GM12878 (cell line): Measurements from ENCODE around the gene LRP1B. TPM values are rescaled to one million over a fixed set of nuclear protein-coding genes. Genes with fewer than 3 reads are reported as not detected.

Experiments
- ATAC-seq: fragments of 200-7000 bp; cut with Tn5 transposase; 3 replicates; pipeline ENCODE4 v1.9.1; 2020; ENCODE audit warnings: mild to moderate bottlenecking, moderate library complexity
- BruUV-seq: library from RNA; stranded (reverse); fragments of 400-500 nt; replicated peaks from 2 replicates; lab custom pipeline; 2021; lab: Mats Ljungman, UMichigan
- CTCF ChIA-PET: fragments of 300-600 bp; sonication (Branson Sonifier 250); formaldehyde crosslinking; extraction: SDS; loops from one replicate; lab custom pipeline; 2021; ENCODE audit warnings: inconsistent platforms; lab: Yijun Ruan, JAX
- POLR2A ChIA-PET: fragments of 350-600 bp; formaldehyde crosslinking; extraction: SDS; loops from one replicate; lab custom pipeline; 2021; ENCODE audit warnings: inconsistent platforms; lab: Charles Lee
- RAD21 ChIA-PET: fragments of 300-600 bp; sonication (Branson Sonifier 250); formaldehyde crosslinking; loops from one replicate; lab custom pipeline; 2023; ENCODE audit warnings: antibody characterized with exemption; ENCODE audit not compliant: unreplicated experiment; lab: Charles Lee
- SMC1A ChIA-PET: fragments of 300-600 bp; sonication (Branson Sonifier 250); formaldehyde crosslinking; loops from one replicate; lab custom pipeline; 2023; ENCODE audit not compliant: unreplicated experiment, uncharacterized antibody; lab: Charles Lee
- DNase-seq: peaks from one replicate; pipeline ENCODE4 v3.0.0-alpha.2; 2011; ENCODE audit warnings: low read depth, low spot score
- FAIRE-seq: peaks from 3 replicates; lab custom pipeline; 2011; peaks lifted over from hg19 to GRCh38; lab: Jason Lieb, UNC
- H2AFZ ChIP-seq: 2 replicates; pipeline ENCODE4 v1.6.0; 2011; ENCODE audit warnings: low read depth, low read length, control low read depth; ENCODE audit not compliant: control insufficient read depth
- H3K27ac ChIP-seq: 2 replicates; pipeline ENCODE4 v1.5.1; 2011; ENCODE audit warnings: control low read depth; ENCODE audit not compliant: control insufficient read depth, insufficient read depth
- H3K27me3 ChIP-seq, 2 experiments: replicated peaks in 1 of 2; 2 replicates each; pipeline versions ENCODE4 v1.6.0 to v1.6.1; 2011; ENCODE audit warnings: low read length in 1 of 2; ENCODE audit not compliant: control insufficient read depth in 2 of 2, insufficient read depth in 2 of 2
- H3K36me3 ChIP-seq, 2 experiments: 2 replicates each; pipeline ENCODE4 v1.5.1; 2011; ENCODE audit warnings: low read length in 1 of 2; ENCODE audit not compliant: control insufficient read depth in 2 of 2, insufficient read depth in 2 of 2
- H3K4me1 ChIP-seq: 2 replicates; pipeline ENCODE4 v1.6.1; 2011; ENCODE audit warnings: mild to moderate bottlenecking, low read length, moderate library complexity, mixed read lengths; ENCODE audit not compliant: control insufficient read depth, insufficient read depth
- H3K4me2 ChIP-seq: 2 replicates; pipeline ENCODE4 v1.6.0; 2011; ENCODE audit warnings: control low read depth; ENCODE audit not compliant: control insufficient read depth, insufficient read depth
- H3K4me3 ChIP-seq: fragments of 200-600 bp; sonication (generic); 2 replicates; pipeline ENCODE4 v1.5.1; 2016
- H3K79me2 ChIP-seq: 2 replicates; pipeline ENCODE4 v1.6.0; 2011; ENCODE audit warnings: low read length; ENCODE audit not compliant: control insufficient read depth, insufficient read depth
- H3K9ac ChIP-seq: 2 replicates; pipeline ENCODE4 v1.8.0; 2011; ENCODE audit warnings: low read length, control low read depth, mixed read lengths; ENCODE audit not compliant: control insufficient read depth, insufficient read depth
- H3K9me3 ChIP-seq: replicated peaks from 3 replicates; pipeline ENCODE4 v1.5.1; 2011; ENCODE audit warnings: mild to moderate bottlenecking, low read length; ENCODE audit not compliant: control insufficient read depth, insufficient read depth
- H4K20me1 ChIP-seq: 2 replicates; pipeline ENCODE4 v1.6.0; 2011; ENCODE audit not compliant: control insufficient read depth, insufficient read depth
- ASH2L ChIP-seq: fragments of 300-600, 200-600 bp; sonication (generic); IDR thresholded peaks from 2 replicates; pipeline ENCODE4 v1.6.1; 2017; ENCODE audit warnings: low read depth, mild to moderate bottlenecking, borderline replicate concordance
- BMI1 ChIP-seq: fragments of 450-650 bp; IDR thresholded peaks from 2 replicates; pipeline ENCODE4 v1.6.1; 2016; ENCODE audit warnings: mild to moderate bottlenecking, moderate library complexity, borderline replicate concordance
- CREM ChIP-seq: IDR thresholded peaks from 2 replicates; pipeline ENCODE4 v1.6.1; 2014; ENCODE audit warnings: antibody characterized with exemption, low read depth
- EED ChIP-seq: sonication (generic); IDR thresholded peaks from 2 replicates; pipeline ENCODE4 v1.6.1; 2016; ENCODE audit warnings: antibody characterized with exemption, low read depth
- EP300 ChIP-seq, 2 experiments: fragments of 150-350 bp in 1 of 2; IDR thresholded peaks; 2 replicates each; pipeline ENCODE4 v1.6.1; 2011 to 2012; ENCODE audit warnings: low read depth in 2 of 2, low read length in 2 of 2, borderline replicate concordance in 1 of 2, improper control_type of control experiment in 1 of 2, inconsistent platforms in 1 of 2; ENCODE audit not compliant: control insufficient read depth in 1 of 2
- IKZF1 ChIP-seq: fragments of 450-650 bp; conservative IDR thresholded peaks from 2 replicates; pipeline ENCODE4 v1.6.1; 2017; ENCODE audit warnings: antibody characterized with exemption, mild to moderate bottlenecking
- IKZF2 ChIP-seq, 2 experiments: fragments of 450-650 bp; IDR thresholded peaks; 2 replicates each; pipeline ENCODE4 v1.6.1; 2017; ENCODE audit warnings: mild to moderate bottlenecking in 2 of 2, moderate library complexity in 2 of 2
- IRF4 ChIP-seq: IDR thresholded peaks from 2 replicates; pipeline ENCODE4 v1.6.1; 2011; ENCODE audit warnings: low read depth, low read length
- MYC ChIP-seq: IDR thresholded peaks from 2 replicates; pipeline ENCODE4 v1.6.1; 2011; ENCODE audit warnings: mild to moderate bottlenecking, low read length, moderate library complexity, inconsistent platforms; ENCODE audit not compliant: insufficient read depth, insufficient replicate concordance, insufficient read length, severe bottlenecking
- POLR2AphosphoS5 ChIP-seq: IDR thresholded peaks from 2 replicates; pipeline ENCODE4 v1.6.1; 2011; ENCODE audit warnings: mild to moderate bottlenecking, low read length, inconsistent platforms
- RAD51 ChIP-seq: fragments of 450-650 bp; IDR thresholded peaks from 2 replicates; pipeline ENCODE4 v1.6.1; 2016; ENCODE audit warnings: moderate library complexity, mild to moderate bottlenecking, inconsistent platforms
- RB1 ChIP-seq: fragments of 450-650 bp; formaldehyde crosslinking; IDR thresholded peaks from 2 replicates; pipeline ENCODE4 v1.6.1; 2017; ENCODE audit warnings: mild to moderate bottlenecking, borderline replicate concordance
- RFX5 ChIP-seq: IDR thresholded peaks from 2 replicates; pipeline ENCODE4 v1.6.1; 2011; ENCODE audit warnings: low read depth, low read length, improper control_type of control experiment
- SMC3 ChIP-seq: IDR thresholded peaks from 2 replicates; pipeline ENCODE4 v1.6.1; 2011; ENCODE audit warnings: low read length, improper control_type of control experiment, borderline replicate concordance
- SUPT20H ChIP-seq: IDR thresholded peaks from 2 replicates; pipeline ENCODE4 v1.6.1; 2011; ENCODE audit warnings: low read depth, mild to moderate bottlenecking, low read length, moderate library complexity, borderline replicate concordance; ENCODE audit not compliant: control insufficient read depth
- TARDBP ChIP-seq: IDR thresholded peaks from 2 replicates; pipeline ENCODE4 v1.6.1; 2016; ENCODE audit warnings: borderline replicate concordance
- ZZZ3 ChIP-seq: IDR thresholded peaks from 2 replicates; pipeline ENCODE4 v1.6.1; 2011; ENCODE audit warnings: low read depth; ENCODE audit not compliant: control insufficient read depth, insufficient read length
- WGBS: methylation state at CpG from one replicate; pipeline ENCODE4 v1.1.6; 2016; ENCODE audit warnings: low lambda C conversion rate; ENCODE audit not compliant: insufficient replicate concordance, insufficient coverage; ENCODE audit errors: missing lambda C conversion rate; 5-methylcytosine and 5-hydroxymethylcytosine counted together
- in situ Hi-C: fragments of 300-500 bp; cut with MboI; formaldehyde crosslinking; loops from 9 replicates; pipeline ENCODE4 v1.14.3; 2018; ENCODE audit warnings: mixed read lengths
- intact Hi-C: fragments of 100-400 bp; cut with micrococcal nuclease; formaldehyde crosslinking; loops from one replicate; pipeline ENCODE4 v1.14.2; 2022; ENCODE audit not compliant: unreplicated experiment
- polyA plus RNA-seq, 11 experiments: library from polyadenylated mRNA; depleted of rRNA in 4 of 11; unstranded in 6 of 11; stranded (reverse) in 5 of 11; fragments of >200 nt; fragmentation: Nextera tagmentation in 4 of 11; fragmentation: Illumina TruSeq in 1 of 11; extraction: Ambion mirVana in 4 of 11; extraction: Trizol in 1 of 11; gene quantifications; 1 replicate in 1 of 11; 2 replicates in 10 of 11; pipeline versions ENCODE4 v1.2.1 to v1.2.3, GENCODE V29; 2011 to 2016; ENCODE audit warnings: inconsistent platforms in 2 of 11, missing spikeins in 2 of 11, low read depth in 1 of 11
- total RNA-seq, 4 experiments: library from RNA; depleted of rRNA in 3 of 4; stranded (reverse); fragments of >200 nt in 3 of 4; fragmentation: Illumina TruSeq in 1 of 4; extraction: Trizol in 1 of 4; gene quantifications; 2 replicates each; pipeline versions ENCODE4 v1.2.1 to v1.2.3, GENCODE V29; 2013 to 2021
- TF ChIP-seq, protein P1 (sequence below): fragments of 450-650 bp; IDR thresholded peaks from 2 replicates; pipeline ENCODE4 v1.6.1; 2017; ENCODE audit warnings: low read depth, mild to moderate bottlenecking, moderate library complexity
- TF ChIP-seq, protein P2 (sequence below): IDR thresholded peaks from 2 replicates; pipeline ENCODE4 v1.6.1; 2012; ENCODE audit warnings: low read depth, low read length, improper control_type of control experiment
- TF ChIP-seq, protein P3 (sequence below): IDR thresholded peaks from 2 replicates; pipeline ENCODE4 v1.6.1; 2011; ENCODE audit warnings: mild to moderate bottlenecking, low read depth, low read length, moderate library complexity; ENCODE audit not compliant: insufficient replicate concordance

The LRP1B gene
- total and polyA plus RNA-seq, 10 of the 15 experiments (the other 5 are each of a cell fraction or from before 2014, with no cell fraction given): under 0.01 to 0.06 (median 0.03) TPM; not detected in 5

DNA sequence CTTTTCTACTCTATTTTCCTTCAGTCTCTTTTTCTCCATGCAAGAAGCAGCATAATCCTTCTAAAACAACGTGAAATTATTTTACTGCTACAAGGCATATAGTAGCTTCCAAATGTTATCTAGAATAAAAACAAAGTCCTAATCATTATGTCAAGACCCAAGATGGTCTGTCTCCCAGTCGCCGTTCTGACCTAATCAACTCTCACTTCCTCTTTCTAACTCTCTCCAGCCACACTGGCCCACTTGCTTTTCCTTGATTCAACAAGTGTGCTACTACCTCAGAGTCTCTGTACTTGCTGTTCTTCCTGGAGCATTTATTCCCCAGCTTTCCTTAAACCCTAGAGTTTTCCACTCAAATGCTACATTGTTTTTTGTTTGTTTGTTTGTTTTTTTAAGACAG lies 1491.2 kb downstream of the LRP1B start (continued):
- TF ChIP-seq, protein P1, sequence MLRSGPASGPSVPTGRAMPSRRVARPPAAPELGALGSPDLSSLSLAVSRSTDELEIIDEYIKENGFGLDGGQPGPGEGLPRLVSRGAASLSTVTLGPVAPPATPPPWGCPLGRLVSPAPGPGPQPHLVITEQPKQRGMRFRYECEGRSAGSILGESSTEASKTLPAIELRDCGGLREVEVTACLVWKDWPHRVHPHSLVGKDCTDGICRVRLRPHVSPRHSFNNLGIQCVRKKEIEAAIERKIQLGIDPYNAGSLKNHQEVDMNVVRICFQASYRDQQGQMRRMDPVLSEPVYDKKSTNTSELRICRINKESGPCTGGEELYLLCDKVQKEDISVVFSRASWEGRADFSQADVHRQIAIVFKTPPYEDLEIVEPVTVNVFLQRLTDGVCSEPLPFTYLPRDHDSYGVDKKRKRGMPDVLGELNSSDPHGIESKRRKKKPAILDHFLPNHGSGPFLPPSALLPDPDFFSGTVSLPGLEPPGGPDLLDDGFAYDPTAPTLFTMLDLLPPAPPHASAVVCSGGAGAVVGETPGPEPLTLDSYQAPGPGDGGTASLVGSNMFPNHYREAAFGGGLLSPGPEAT: 0 out of 2 replicates have a peak, but pooled peaks have one; percentile 19
- peak; percentile 80 for TF ChIP-seq IRF4
- TF ChIP-seq ZZZ3: no peak
- no peak for TF ChIP-seq RAD51
- no peak for TF ChIP-seq ASH2L
- TF ChIP-seq IKZF1: peak; percentile 50; the same call in 1 of the 2 replicates
- TF ChIP-seq EP300 (IDR thresholded peaks at IDR 0.05; ENCODE audit: borderline replicate concordance in 1 of 2, control insufficient read depth in 1 of 2, low read depth in 2 of 2, low read length in 2 of 2): peak in 1 of 2 experiments; percentile 35; a peak in 1 of 4 replicates
- TF ChIP-seq POLR2AphosphoS5: no peak
- no peak for TF ChIP-seq BMI1
- peak; percentile 42; the same call in 1 of the 2 replicates for TF ChIP-seq EED
- TF ChIP-seq IKZF2 (IDR thresholded peaks at IDR 0.05): peak; percentile 28 to 43; a peak in 1 of 4 replicates
- TF ChIP-seq TARDBP: no peak
- peak; percentile 49; the same call in 1 of the 2 replicates for TF ChIP-seq CREM
- TF ChIP-seq RFX5: no peak

DNA sequence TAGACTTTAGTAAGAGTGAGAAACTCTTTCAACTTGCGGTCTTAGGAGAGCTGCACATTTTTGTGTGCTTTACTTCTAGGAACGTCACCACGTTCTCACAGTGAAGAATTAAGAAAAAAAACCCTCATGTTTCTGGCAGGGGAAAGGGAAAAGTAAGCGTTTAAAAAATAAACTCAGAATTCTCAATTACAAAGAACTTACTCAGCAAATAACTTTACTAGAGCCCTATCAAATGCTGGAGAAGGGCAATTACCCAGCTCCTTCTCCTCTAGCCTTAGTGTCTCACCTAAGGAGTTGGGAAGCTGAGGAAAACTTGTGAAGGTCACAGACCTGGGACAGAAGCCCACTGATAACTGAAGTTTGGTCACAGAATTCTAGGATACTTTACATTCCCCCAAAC lies 1500.3 kb downstream of the LRP1B start:
- Histone ChIP-seq H3K27me3 (no peaks in the 10 kb centered on the region), H3K36me3 (no peaks in the 10 kb centered on the region), H3K4me3 (no peak overlapping the region), H3K79me2 (no peaks in the 10 kb centered on the region), H3K27ac (no peak overlapping the region), H3K4me1 (no peaks in the 10 kb centered on the region), H4K20me1 (no peaks in the 10 kb centered on the region), H3K9ac (no peak overlapping the region), H3K4me2 (no peak overlapping the region), H2AFZ (no peak overlapping the region), H3K9me3 (no peaks in the 10 kb centered on the region)
- BruUV-seq: no TSS peak
- FAIRE-seq (no peak), ATAC-seq (no peak), DNase-seq (no peak)
- intact Hi-C loops (no loop called here), in situ Hi-C loops (no loop called here)
- 49% methylated on average over 4 of the region's 4 CpGs for WGBS
- ChIA-PET POLR2A (no interaction called here), CTCF (interaction anchor here (0.9 to 1.0 kb wide), 2 partner anchors 44 to 74 kb away, joined by 3 read pairs; no protein-coding TSS in a partner anchor), SMC1A (no interaction called here), RAD21 (no interaction called here)
- TF ChIP-seq, protein P2, sequence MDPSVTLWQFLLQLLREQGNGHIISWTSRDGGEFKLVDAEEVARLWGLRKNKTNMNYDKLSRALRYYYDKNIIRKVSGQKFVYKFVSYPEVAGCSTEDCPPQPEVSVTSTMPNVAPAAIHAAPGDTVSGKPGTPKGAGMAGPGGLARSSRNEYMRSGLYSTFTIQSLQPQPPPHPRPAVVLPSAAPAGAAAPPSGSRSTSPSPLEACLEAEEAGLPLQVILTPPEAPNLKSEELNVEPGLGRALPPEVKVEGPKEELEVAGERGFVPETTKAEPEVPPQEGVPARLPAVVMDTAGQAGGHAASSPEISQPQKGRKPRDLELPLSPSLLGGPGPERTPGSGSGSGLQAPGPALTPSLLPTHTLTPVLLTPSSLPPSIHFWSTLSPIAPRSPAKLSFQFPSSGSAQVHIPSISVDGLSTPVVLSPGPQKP: no peak
- TF ChIP-seq SUPT20H: no peak
- TF ChIP-seq SMC3: no peak
- TF ChIP-seq RB1: no peak
- TF ChIP-seq MYC: no peak
- TF ChIP-seq, protein P3, sequence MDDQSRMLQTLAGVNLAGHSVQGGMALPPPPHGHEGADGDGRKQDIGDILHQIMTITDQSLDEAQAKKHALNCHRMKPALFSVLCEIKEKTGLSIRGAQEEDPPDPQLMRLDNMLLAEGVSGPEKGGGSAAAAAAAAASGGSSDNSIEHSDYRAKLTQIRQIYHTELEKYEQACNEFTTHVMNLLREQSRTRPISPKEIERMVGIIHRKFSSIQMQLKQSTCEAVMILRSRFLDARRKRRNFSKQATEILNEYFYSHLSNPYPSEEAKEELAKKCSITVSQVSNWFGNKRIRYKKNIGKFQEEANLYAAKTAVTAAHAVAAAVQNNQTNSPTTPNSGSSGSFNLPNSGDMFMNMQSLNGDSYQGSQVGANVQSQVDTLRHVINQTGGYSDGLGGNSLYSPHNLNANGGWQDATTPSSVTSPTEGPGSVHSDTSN: no peak
